ENCODE measurements around the gene NPPC.
"Not testable (repeated sequence)": the region's sequence is repeated elsewhere in the genome, so short reads cannot be mapped to it uniquely, and the experiment has no call there.

NPPC gene

DNA sequence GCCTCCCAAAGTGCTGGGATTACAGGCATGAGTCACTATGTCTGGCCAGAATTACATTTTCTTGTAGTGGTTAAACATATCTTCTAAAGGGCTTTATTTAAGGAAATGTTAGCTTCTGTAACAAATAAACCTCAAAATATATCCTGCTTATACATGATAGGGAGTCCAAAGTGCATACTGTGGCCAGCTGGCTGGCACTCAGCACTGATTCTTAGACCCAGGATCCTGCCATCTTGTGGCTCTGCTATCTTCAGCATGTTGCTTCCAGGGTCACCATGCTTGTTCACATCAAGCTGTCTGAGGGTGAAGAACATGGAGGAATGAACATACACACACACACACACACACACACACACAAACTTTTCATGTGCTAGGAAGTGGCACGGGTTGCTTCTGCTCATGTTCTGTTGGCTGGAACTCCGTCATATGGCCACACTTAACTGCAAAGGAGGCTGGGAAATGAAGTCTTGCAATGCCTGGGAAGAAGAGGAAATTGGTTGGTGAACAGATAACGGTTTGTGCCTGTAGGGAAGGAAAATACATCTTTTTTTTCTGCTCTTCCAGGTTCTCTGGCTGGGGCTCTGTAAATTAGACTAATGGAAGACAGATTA lies 40.0 kb downstream of the NPPC start:
- DNase-seq (ENCODE audit: low read depth): no peak

DNA sequence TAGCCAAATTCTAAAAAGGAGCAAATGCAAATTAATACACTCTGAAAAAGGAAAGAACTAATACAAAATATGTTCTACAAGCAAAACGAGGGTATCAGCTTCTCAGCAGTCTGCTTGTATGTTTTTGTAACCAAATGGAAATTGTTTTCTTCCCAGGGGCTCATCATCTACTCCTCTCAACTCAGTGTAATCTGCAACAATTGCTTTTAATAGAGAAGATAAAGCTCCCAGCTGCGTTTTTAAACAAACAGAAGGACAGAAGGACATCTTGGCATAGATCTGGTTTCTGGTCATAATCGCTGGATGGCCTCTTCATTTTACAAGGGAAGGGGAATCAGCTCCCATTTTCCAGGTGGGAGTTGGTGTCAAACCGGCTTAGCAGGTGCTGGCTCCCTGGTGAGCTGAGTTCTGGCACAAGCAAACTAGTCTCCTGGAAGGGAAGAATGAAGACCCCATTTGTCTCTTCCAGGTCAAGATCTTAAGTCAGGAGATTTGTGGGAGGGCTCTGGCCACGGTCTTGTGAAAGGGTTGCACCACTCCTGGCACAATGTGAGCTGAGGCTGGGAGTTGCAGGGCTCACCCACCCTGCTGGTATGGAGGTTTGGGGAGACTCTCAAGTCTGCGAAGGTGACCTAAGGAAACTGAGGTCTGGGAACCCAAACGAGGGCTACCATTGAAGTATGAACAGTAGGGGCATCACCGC lies 41.6 kb downstream of the NPPC start:
- no peak for DNase-seq (ENCODE audit: low read depth)

DNA sequence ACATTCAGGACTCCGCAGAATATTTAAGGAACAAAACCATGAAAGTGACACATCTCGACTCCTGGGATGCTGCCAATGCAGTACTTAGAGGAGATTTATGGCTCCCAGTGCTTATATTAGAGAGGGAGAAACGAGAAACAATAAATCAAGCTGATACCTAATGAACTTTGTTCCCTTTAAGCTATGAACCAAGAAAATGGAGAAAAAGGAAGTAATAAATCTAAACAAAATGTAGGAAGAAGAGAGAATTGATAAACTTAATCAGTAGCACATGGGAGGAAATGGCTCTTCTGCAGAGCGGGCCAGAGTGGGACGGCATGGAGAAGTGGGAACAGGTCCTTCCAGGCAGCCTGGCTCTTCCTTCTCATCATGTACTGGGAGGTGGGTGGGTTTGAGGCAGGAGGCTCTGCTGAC lies 42.7 kb downstream of the NPPC start:
- no peak for DNase-seq (ENCODE audit: low read depth)

DNA sequence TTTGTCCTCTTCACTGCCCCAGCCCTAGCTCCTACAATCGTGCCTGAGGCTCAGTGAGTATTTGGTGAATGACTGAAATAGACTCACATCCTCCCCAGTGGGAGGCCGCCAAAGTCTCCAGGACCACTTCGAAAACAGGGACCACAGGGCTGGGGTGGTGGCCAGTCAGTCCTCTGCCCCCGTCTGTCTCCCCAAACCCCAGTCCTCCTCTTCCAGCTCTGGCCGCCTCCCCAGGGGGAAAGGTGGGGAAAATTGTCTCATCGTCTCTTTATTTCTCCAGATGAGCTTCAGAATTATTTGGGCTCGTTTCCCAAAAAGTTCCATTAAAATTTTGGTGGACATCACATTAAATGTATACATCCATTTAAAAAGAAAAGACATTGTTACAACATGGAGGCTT lies 43.5 kb downstream of the NPPC start:
- no peak for DNase-seq (ENCODE audit: low read depth)

DNA sequence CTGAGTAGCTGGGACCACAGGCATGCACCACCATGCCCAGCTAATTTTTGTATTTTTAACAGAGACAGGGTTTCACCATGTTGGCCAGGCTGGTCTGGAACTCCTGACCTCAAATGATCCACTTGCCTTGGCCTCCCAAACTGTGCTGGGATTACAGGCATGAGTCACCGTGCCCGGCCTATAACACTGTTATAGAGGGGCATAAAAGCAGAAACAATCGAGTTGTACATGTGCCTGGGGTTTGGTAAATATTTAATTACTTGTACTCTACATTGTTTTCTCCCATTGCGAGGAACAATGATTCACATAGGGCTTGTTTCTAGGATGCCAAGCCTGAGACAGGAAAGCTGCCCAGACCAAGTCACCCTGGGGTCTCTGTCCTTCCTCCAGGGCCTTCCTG lies 45.8 kb downstream of the NPPC start:
- not testable (repeated sequence) for DNase-seq (ENCODE audit: low read depth)

DNA sequence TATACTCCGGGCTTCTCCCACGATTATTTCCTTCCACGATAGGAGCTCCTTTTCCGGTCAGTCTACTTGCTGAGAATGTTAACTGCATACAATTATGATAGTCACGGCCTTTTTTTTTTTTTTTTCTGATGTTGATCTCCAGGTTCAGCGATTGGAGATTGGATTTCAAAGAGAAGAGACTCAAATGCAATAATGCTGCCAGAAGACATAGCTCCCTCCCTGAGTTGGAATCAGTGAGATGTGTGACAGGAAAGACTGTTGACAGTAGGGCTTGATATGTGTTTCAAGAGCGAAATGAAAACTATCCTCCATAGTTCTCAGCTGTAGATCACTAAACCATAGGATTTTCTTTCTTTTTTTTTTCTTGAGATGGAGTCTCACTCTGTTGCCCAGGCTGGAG lies 47.0 kb downstream of the NPPC start:
- DNase-seq (ENCODE audit: low read depth): no peak

DNA sequence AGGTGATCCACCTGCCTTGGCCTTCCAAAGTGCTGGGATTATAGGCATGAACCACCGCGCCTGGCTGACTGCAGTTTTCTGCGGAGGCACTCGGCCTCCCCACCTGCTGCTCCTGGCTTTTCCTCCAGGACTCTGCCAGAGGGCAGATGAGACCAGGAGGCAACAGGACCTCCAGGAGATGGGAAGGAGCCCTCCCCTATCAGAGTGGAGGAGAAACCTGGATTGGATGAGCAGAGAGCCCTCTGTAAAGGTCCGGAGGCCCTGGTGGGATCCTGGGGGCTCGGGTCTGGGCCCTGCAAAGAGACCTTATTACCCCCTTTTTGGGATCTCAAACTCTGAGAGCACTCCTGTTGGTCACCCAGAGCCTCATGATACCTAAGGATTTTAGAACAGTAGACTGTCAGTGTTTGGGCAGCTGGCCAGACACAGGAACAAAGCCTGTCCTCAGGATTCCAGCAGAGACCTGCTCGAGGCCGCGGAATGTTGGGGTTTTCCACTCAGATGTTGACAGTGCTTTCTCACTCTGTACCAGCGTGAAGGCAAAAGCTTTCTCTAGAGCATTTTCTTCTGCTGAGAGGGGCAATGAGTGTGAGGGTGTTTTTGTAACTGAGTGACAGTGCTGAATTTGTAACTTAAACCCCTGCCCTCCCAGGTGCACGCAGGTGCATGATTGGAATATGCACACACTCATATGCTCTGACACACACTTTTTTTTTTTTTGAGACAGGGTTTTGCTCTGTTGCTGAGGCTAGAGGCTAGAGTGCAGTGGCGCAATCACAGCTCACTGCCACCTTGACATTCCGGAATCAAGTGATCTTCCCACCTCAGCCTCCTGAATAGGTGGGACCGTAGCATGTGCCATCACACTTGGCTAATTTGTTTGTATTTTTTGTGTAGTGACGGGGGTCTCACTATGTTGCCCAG lies 48.4 kb downstream of the NPPC start:
- DNase-seq (ENCODE audit: low read depth): no peak

DNA sequence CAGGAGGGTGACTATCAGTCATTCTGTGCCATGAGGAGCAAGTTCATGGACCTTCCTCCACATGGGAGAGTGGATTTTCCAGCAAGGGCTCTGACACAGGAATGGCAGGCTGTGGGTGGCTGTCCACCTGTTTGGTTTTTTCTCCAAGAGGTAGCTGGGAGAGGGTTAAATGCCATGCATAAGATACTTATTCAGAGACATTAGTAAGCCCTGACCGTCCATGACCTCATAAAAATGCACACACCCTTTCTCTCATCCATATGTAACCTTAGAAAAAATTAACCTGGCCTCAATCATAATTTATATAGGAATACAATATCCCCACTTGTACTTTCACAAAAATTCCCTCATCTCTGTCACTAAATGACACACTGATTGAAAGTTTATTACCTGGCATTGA lies 51.3 kb downstream of the NPPC start:
- no peak for DNase-seq (ENCODE audit: low read depth)
